ENCODE measurements around the gene NUP42. TPM values are rescaled to one million over a fixed set of nuclear protein-coding genes. Genes with fewer than 3 reads are reported as not detected.
A peak's percentile ranks its signal among the peaks of the same experiment; 100 is the strongest.

Gene NUP42
- total RNA-seq, 1 experiment from 2014 or later, result 36.5 TPM

GRCh38 chr7:23135755-23136154 is 46.1 kb upstream of the NUP42 start:
- H3K27me3 ChIP-seq (ENCODE audit: insufficient read depth, low read length), result no peaks in the 10 kb centered on the region
- no peak overlapping the region for H3K56ac ChIP-seq (ENCODE audit: insufficient read length, low read depth, low read length)
- H3K23me2 ChIP-seq (ENCODE audit: insufficient read length, low read depth, low read length, poor library complexity, severe bottlenecking), result no peaks in the 10 kb centered on the region
- H3K4me2 ChIP-seq (ENCODE audit: insufficient read depth, insufficient read length, low read length), result no peak overlapping the region
- H3K4me3 Mint-ChIP-seq, result no peak overlapping the region
- no peak overlapping the region for H4K8ac ChIP-seq (replicated peaks; ENCODE audit: insufficient read length, low read depth, low read length)
- H3K9me3 ChIP-seq (ENCODE audit: control insufficient read depth, low read depth, low read length), result no peaks in the 10 kb centered on the region
- H3K14ac ChIP-seq (ENCODE audit: insufficient read depth, low read length), result no peak overlapping the region
- H2BK15ac ChIP-seq (ENCODE audit: low read depth, low read length), result no peak overlapping the region
- no peak overlapping the region for H2BK120ac ChIP-seq (ENCODE audit: low read depth, low read length, poor library complexity, severe bottlenecking)
- peak overlapping the region; percentile 44 for H3K9ac ChIP-seq (ENCODE audit: extremely low read depth, insufficient read length, low read length)
- no peaks in the 10 kb centered on the region for H3K4me1 ChIP-seq (ENCODE audit: insufficient read depth, low read length)
- peak overlapping the region; percentile 15 for H3K27ac ChIP-seq (ENCODE audit: insufficient read length, low read depth, low read length)
- no peak for TF ChIP-seq CTCF (conservative IDR thresholded peaks at IDR 0.05)
- H3K27me3 Mint-ChIP-seq (ENCODE audit: low read depth), result no peaks in the 10 kb centered on the region
- no peak overlapping the region for H4K5ac ChIP-seq (ENCODE audit: insufficient read length, low read depth, low read length)
- H2BK20ac ChIP-seq (ENCODE audit: low read depth, low read length, poor library complexity, severe bottlenecking), result no peak overlapping the region
- DNase-seq, result no peak
- peak overlapping the region; percentile 4 to 77 (median 59); a peak in 4 of 7 replicates for H3K27ac Mint-ChIP-seq
- WGBS (ENCODE audit: extremely low coverage, insufficient read length, low lambda C conversion rate), result no CpG with 5 or more reads among the region's 1 CpG
- no peaks in the 10 kb centered on the region for H3K79me2 ChIP-seq (ENCODE audit: insufficient read depth, low read length)
- peaks cover 15 to 19% (median 16%) of the 10 kb centered on the region in 3 experiments; a peak in 6 of 7 replicates for H3K36me3 Mint-ChIP-seq (ENCODE audit: insufficient read depth in 1 of 3, low read depth in 3 of 3)
- H2BK12ac ChIP-seq (ENCODE audit: insufficient read length, low read depth, low read length), result no peak overlapping the region
- H4K20me1 ChIP-seq (ENCODE audit: control insufficient read depth, insufficient read depth, insufficient read length), result no peaks in the 10 kb centered on the region
- no peak overlapping the region for H2AFZ ChIP-seq (ENCODE audit: low read length)
- H3K4ac ChIP-seq (ENCODE audit: low read depth, low read length), result no peak overlapping the region
- H2AK5ac ChIP-seq (ENCODE audit: insufficient read length, low read length), result no peak overlapping the region
- peaks cover 5 to 14% of the 10 kb centered on the region in 2 experiments for H3K4me1 Mint-ChIP-seq
- H2BK5ac ChIP-seq (ENCODE audit: insufficient read length, low read length), result no peak overlapping the region
- no peak overlapping the region for H4K91ac ChIP-seq (ENCODE audit: insufficient read length, low read depth, low read length)
- peaks cover 3 to 4% of the 10 kb centered on the region in 2 experiments; a peak in 2 of 5 replicates for H3K9me3 Mint-ChIP-seq
- H3T11ph ChIP-seq (ENCODE audit: low read length), result no peak overlapping the region
- H3K79me1 ChIP-seq (ENCODE audit: insufficient read depth, low read depth, low read length, poor library complexity, severe bottlenecking), result no peaks in the 10 kb centered on the region
- no peak overlapping the region for H3K23ac ChIP-seq (ENCODE audit: insufficient read length, low read depth, low read length)
- no peak overlapping the region for H3K18ac ChIP-seq (ENCODE audit: insufficient read length, low read depth, low read length)
